ENCODE data around the gene RICTOR.

- TF ChIP-seq CTCF (IDR thresholded peaks at IDR 0.05) (no peak), POLR2A (IDR thresholded peaks at IDR 0.05) (no peak)
Measured at GRCh38 chr5:39024005-39024404, 50.2 kb downstream of the RICTOR start.

Measured in ovary (tissue), 3 donors.